ENCODE results near the gene ADAT1. TPM values are rescaled to one million over a fixed set of nuclear protein-coding genes. Genes with fewer than 3 reads are reported as not detected.
"Not testable (repeated sequence)": the region's sequence is repeated elsewhere in the genome, so short reads cannot be mapped to it uniquely, and the experiment has no call there.

Gene ADAT1
- total RNA-seq, 1 experiment from 2014 or later, result 52.0 TPM

GRCh38 chr16:75620326-75621169, 2.5 kb downstream of the ADAT1 start:
- no peak for DNase-seq (ENCODE audit: low read depth)

GRCh38 chr16:75618780-75619179, 4.3 kb downstream of the ADAT1 start:
- DNase-seq (ENCODE audit: low read depth), result no peak

GRCh38 chr16:75617121-75617520, 6.0 kb downstream of the ADAT1 start:
- DNase-seq (ENCODE audit: low read depth), result no peak

- no peak for DNase-seq (ENCODE audit: low read depth)
These were observed 6.5 kb downstream of the ADAT1 start for GRCh38 chr16:75616521-75617010.

GRCh38 chr16:75615619-75616018, 7.5 kb downstream of the ADAT1 start:
- no peak for DNase-seq (ENCODE audit: low read depth)

- DNase-seq (ENCODE audit: low read depth), result no peak
These were observed 8.8 kb downstream of the ADAT1 start for GRCh38 chr16:75614066-75614897.

GRCh38 chr16:75606507-75606906, 16.6 kb downstream of the ADAT1 start:
- no peak for DNase-seq (ENCODE audit: low read depth)

- no peak for DNase-seq (ENCODE audit: low read depth)
These were observed 19.8 kb downstream of the ADAT1 start for GRCh38 chr16:75603241-75603640.

GRCh38 chr16:75599452-75600277, 23.4 kb downstream of the ADAT1 start:
- DNase-seq (ENCODE audit: low read depth), result no peak

GRCh38 chr16:75593825-75594820, 29.0 kb downstream of the ADAT1 start:
- DNase-seq (ENCODE audit: low read depth), result peak; percentile 18

GRCh38 chr16:75593308-75593707, 29.8 kb downstream of the ADAT1 start:
- no peak for DNase-seq (ENCODE audit: low read depth)

GRCh38 chr16:75591927-75592326, 31.2 kb downstream of the ADAT1 start:
- not testable (repeated sequence) for DNase-seq (ENCODE audit: low read depth)

- DNase-seq (ENCODE audit: low read depth), result no peak
These were observed 31.9 kb downstream of the ADAT1 start for GRCh38 chr16:75590920-75591843.

- DNase-seq (ENCODE audit: low read depth), result no peak
These were observed 33.8 kb downstream of the ADAT1 start for GRCh38 chr16:75589306-75589705.

- no peak for DNase-seq (ENCODE audit: low read depth)
These were observed 34.4 kb downstream of the ADAT1 start for GRCh38 chr16:75588716-75589115.

GRCh38 chr16:75584108-75584507, 39.0 kb downstream of the ADAT1 start:
- DNase-seq (ENCODE audit: low read depth), result no peak

- DNase-seq (ENCODE audit: low read depth), result no peak
These were observed 43.7 kb downstream of the ADAT1 start for GRCh38 chr16:75579281-75579834.

GRCh38 chr16:75578725-75579124, 44.4 kb downstream of the ADAT1 start:
- DNase-seq (ENCODE audit: low read depth), result no peak

- DNase-seq (ENCODE audit: low read depth), result no peak
These were observed 44.9 kb downstream of the ADAT1 start for GRCh38 chr16:75578212-75578611.
